ENCODE measurements around the gene GABPB1. TPM values are rescaled to one million over a fixed set of nuclear protein-coding genes. Genes with fewer than 3 reads are reported as not detected.

Gene GABPB1
- polyA plus RNA-seq, 3 donors, result 12.9 to 15.1 (median 14.9) TPM

- no peak overlapping the region for H3K4me3 Mint-ChIP-seq
- DNase-seq, result no peak
- H3K27ac ChIP-seq (ENCODE audit: low read depth in 1 of 2, low read length in 2 of 2), result no peak overlapping the region
- H3K27me3 Mint-ChIP-seq (ENCODE audit: low read depth in 3 of 3), result peaks cover 0 to 3% (median 0%) of the 10 kb centered on the region in 3 donors
- H3K79me2 ChIP-seq (ENCODE audit: insufficient read depth, low read length), result no peaks in the 10 kb centered on the region
- H3K9ac ChIP-seq (ENCODE audit: insufficient read depth, low read length, poor library complexity, severe bottlenecking), result no peak overlapping the region
- H3K9me3 Mint-ChIP-seq, result peaks cover 0 to 2% (median 0%) of the 10 kb centered on the region in 7 donors
- no peaks in the 10 kb centered on the region for H3K27me3 ChIP-seq (ENCODE audit: control insufficient read depth in 2 of 2, insufficient read depth in 2 of 2, low read length in 2 of 2)
- H3K4me2 ChIP-seq (replicated peaks; ENCODE audit: extremely low read depth, low read length, poor library complexity, severe bottlenecking), result no peak overlapping the region
- peaks cover 30% of the 10 kb centered on the region for H3K4me1 Mint-ChIP-seq
- H4K20me1 ChIP-seq (ENCODE audit: insufficient read depth, low read length), result no peaks in the 10 kb centered on the region
- H3K27ac Mint-ChIP-seq, result peak overlapping the region in 1 of 7 donors; percentile 22
- H3K36me3 ChIP-seq (replicated peaks in 1 of 2; ENCODE audit: control insufficient read depth in 1 of 2, insufficient read depth in 2 of 2, low read length in 2 of 2), result no peaks in the 10 kb centered on the region
- intact Hi-C loops (cut with micrococcal nuclease), result no loop called here
- TF ChIP-seq, protein P1, sequence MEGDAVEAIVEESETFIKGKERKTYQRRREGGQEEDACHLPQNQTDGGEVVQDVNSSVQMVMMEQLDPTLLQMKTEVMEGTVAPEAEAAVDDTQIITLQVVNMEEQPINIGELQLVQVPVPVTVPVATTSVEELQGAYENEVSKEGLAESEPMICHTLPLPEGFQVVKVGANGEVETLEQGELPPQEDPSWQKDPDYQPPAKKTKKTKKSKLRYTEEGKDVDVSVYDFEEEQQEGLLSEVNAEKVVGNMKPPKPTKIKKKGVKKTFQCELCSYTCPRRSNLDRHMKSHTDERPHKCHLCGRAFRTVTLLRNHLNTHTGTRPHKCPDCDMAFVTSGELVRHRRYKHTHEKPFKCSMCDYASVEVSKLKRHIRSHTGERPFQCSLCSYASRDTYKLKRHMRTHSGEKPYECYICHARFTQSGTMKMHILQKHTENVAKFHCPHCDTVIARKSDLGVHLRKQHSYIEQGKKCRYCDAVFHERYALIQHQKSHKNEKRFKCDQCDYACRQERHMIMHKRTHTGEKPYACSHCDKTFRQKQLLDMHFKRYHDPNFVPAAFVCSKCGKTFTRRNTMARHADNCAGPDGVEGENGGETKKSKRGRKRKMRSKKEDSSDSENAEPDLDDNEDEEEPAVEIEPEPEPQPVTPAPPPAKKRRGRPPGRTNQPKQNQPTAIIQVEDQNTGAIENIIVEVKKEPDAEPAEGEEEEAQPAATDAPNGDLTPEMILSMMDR (IDR thresholded peaks at IDR 0.05), result no peak
- WGBS (ENCODE audit: insufficient coverage), result 98% methylated on average over 6 of the region's 11 CpGs
- H2AFZ ChIP-seq (ENCODE audit: insufficient read depth, low read depth, low read length, poor library complexity, severe bottlenecking), result no peak overlapping the region
- peaks cover 24 to 25% of the 10 kb centered on the region in 2 donors for H3K4me1 ChIP-seq (ENCODE audit: control insufficient read depth in 1 of 2, insufficient read depth in 2 of 2, low read length in 2 of 2)
- H3K4me3 ChIP-seq (replicated peaks in 1 of 3; ENCODE audit: low read depth in 2 of 3, low read length in 3 of 3), result no peak overlapping the region
- H3K9me3 ChIP-seq (replicated peaks in 1 of 2; ENCODE audit: control insufficient read depth in 1 of 2, insufficient read depth in 1 of 2, low read length in 2 of 2), result no peaks in the 10 kb centered on the region
- no peaks in the 10 kb centered on the region for H3K36me3 Mint-ChIP-seq
These were observed 102.4 kb downstream of the GABPB1 start for GRCh38 chr15:50252556-50252955.

GRCh38 chr15:50251638-50252182, 103.3 kb downstream of the GABPB1 start:
- Histone ChIP-seq H3K9me3 (replicated peaks in 1 of 2; ENCODE audit: control insufficient read depth in 1 of 2, insufficient read depth in 1 of 2, low read length in 2 of 2) (no peaks in the 10 kb centered on the region), H3K4me2 (replicated peaks; ENCODE audit: extremely low read depth, low read length, poor library complexity, severe bottlenecking) (no peak overlapping the region), H3K4me1 (ENCODE audit: control insufficient read depth in 1 of 2, insufficient read depth in 2 of 2, low read length in 2 of 2) (peaks cover 23 to 25% of the 10 kb centered on the region in 2 donors), H3K36me3 (replicated peaks in 1 of 2; ENCODE audit: control insufficient read depth in 1 of 2, insufficient read depth in 2 of 2, low read length in 2 of 2) (no peaks in the 10 kb centered on the region), H3K9ac (ENCODE audit: insufficient read depth, low read length, poor library complexity, severe bottlenecking) (no peak overlapping the region), H3K79me2 (ENCODE audit: insufficient read depth, low read length) (no peaks in the 10 kb centered on the region), H3K27ac (ENCODE audit: low read depth in 1 of 2, low read length in 2 of 2) (no peak overlapping the region), H3K27me3 (ENCODE audit: control insufficient read depth in 2 of 2, insufficient read depth in 2 of 2, low read length in 2 of 2) (no peaks in the 10 kb centered on the region), H4K20me1 (ENCODE audit: insufficient read depth, low read length) (no peaks in the 10 kb centered on the region), H2AFZ (ENCODE audit: insufficient read depth, low read depth, low read length, poor library complexity, severe bottlenecking) (no peak overlapping the region), H3K4me3 (replicated peaks in 1 of 3; ENCODE audit: low read depth in 2 of 3, low read length in 3 of 3) (no peak overlapping the region)
- 98% methylated on average over 7 of the region's 11 CpGs for WGBS (ENCODE audit: insufficient coverage)
- Mint-ChIP-seq H3K36me3 (no peaks in the 10 kb centered on the region), H3K27me3 (ENCODE audit: low read depth in 3 of 3) (peaks cover 0 to 3% (median 0%) of the 10 kb centered on the region in 3 donors), H3K9me3 (no peaks in the 10 kb centered on the region), H3K4me1 (peaks cover 32% of the 10 kb centered on the region), H3K4me3 (no peak overlapping the region), H3K27ac (no peak overlapping the region)
- DNase-seq, result no peak
- TF ChIP-seq, protein P1 (IDR thresholded peaks at IDR 0.05), result no peak
- intact Hi-C loops (cut with micrococcal nuclease), result no loop called here
